ENCODE results near the gene LINC00632.

The LINC00632 gene

GRCh38 chrX:140821280-140821679, 111.7 kb downstream of the LINC00632 start:
- CTCF ChIA-PET, result no interaction called here
- DNase-seq (ENCODE audit: extremely low spot score), result no peak

GRCh38 chrX:140822184-140822583, 112.6 kb downstream of the LINC00632 start:
- POLR2A ChIA-PET, result no interaction called here

More at GRCh38 chrX:140821280-140821679, 111.7 kb downstream of the LINC00632 start:
- TF ChIP-seq, protein P1, sequence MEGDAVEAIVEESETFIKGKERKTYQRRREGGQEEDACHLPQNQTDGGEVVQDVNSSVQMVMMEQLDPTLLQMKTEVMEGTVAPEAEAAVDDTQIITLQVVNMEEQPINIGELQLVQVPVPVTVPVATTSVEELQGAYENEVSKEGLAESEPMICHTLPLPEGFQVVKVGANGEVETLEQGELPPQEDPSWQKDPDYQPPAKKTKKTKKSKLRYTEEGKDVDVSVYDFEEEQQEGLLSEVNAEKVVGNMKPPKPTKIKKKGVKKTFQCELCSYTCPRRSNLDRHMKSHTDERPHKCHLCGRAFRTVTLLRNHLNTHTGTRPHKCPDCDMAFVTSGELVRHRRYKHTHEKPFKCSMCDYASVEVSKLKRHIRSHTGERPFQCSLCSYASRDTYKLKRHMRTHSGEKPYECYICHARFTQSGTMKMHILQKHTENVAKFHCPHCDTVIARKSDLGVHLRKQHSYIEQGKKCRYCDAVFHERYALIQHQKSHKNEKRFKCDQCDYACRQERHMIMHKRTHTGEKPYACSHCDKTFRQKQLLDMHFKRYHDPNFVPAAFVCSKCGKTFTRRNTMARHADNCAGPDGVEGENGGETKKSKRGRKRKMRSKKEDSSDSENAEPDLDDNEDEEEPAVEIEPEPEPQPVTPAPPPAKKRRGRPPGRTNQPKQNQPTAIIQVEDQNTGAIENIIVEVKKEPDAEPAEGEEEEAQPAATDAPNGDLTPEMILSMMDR (IDR thresholded peaks at IDR 0.05; ENCODE audit: control extremely low read depth, extremely low read depth, low read depth, missing control alignments), result no peak
- POLR2A ChIA-PET, result no interaction called here

DNA sequence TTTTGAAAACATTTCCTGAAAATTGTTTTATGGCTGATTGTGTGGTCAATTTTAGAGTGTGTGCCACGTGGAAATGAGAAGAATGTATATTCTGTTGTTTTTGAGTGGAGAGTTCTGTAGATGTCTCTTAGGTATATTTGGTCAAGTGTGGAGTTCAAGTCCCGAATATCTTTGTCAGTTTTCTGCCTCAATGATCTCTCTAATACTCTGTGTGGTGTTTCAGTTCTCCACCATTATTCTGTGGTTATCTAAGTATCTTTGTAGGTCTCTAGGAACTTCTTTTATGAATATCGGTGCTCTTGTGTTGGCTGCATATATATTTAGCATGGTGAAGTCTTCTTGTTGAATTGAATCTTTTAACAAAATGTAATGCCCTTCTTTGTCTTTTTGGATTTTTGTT, 113.3 kb downstream of the LINC00632 start:
- POLR2A ChIA-PET, result no interaction called here
- CTCF ChIA-PET, result no interaction called here
- TF ChIP-seq, protein P1 (IDR thresholded peaks at IDR 0.05; ENCODE audit: control extremely low read depth, extremely low read depth, low read depth, missing control alignments), result no peak

More at GRCh38 chrX:140822184-140822583, 112.6 kb downstream of the LINC00632 start:
- TF ChIP-seq, protein P1 (IDR thresholded peaks at IDR 0.05; ENCODE audit: control extremely low read depth, extremely low read depth, low read depth, missing control alignments), result no peak
- CTCF ChIA-PET, result no interaction called here
- no peak for DNase-seq (ENCODE audit: extremely low spot score)

DNA sequence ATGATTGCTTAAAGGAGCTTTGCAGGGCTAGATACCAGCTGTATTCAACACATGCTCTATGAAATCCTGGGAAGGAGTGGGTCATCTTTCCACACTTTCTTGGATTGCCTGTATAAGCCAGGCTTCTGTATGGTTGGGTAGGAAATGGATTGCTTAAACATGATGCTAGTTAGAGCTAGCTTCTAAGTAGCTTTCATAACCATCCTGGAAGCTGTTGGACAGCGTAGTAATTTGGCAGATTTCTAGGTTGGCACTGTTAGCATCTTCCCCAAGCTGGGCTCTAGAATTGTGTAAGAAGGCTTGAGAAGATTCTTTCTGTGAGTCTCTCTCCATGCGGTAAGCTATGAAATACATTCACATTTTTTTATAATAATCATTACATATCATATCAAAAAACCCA, 127.3 kb downstream of the LINC00632 start:
- POLR2A ChIA-PET, result no interaction called here
- CTCF ChIA-PET, result interaction anchor here (1.4 kb wide), 1 partner anchor 19 kb away, joined by 3 read pairs; no protein-coding TSS in a partner anchor
- TF ChIP-seq, protein P1 (IDR thresholded peaks at IDR 0.05; ENCODE audit: control extremely low read depth, extremely low read depth, low read depth, missing control alignments), result no peak
- no peak for DNase-seq (ENCODE audit: extremely low spot score)

More for the DNA sequence above, 113.3 kb downstream of the LINC00632 start:
- DNase-seq (ENCODE audit: extremely low spot score), result no peak
